GM12891 (cell line): ENCODE measurements around the gene TDP1.
"Not testable (repeated sequence)": the region's sequence is repeated elsewhere in the genome, so short reads cannot be mapped to it uniquely, and the experiment has no call there.

Experiments used
- PAX5 ChIP-seq: IDR thresholded peaks from 2 replicates; pipeline ENCODE4 v1.6.1; 2011; ENCODE audit warnings: low read length, moderate library complexity, mild to moderate bottlenecking; ENCODE audit not compliant: insufficient read depth, severe bottlenecking
- POLR2A ChIP-seq: IDR thresholded peaks from 2 replicates; pipeline ENCODE4 v1.6.1; 2011; ENCODE audit warnings: low read depth, low read length, control low read depth
- POLR2AphosphoS5 ChIP-seq: IDR thresholded peaks from 2 replicates; pipeline ENCODE4 v1.6.1; 2011; ENCODE audit warnings: low read depth, low read length, control low read depth
- SPI1 ChIP-seq: IDR thresholded peaks from 2 replicates; pipeline ENCODE4 v1.6.1; 2011; ENCODE audit warnings: low read depth, low read length, control low read depth
- TAF1 ChIP-seq: IDR thresholded peaks from 2 replicates; pipeline ENCODE4 v1.6.1; 2011; ENCODE audit warnings: low read depth, low read length, control low read depth

DNA sequence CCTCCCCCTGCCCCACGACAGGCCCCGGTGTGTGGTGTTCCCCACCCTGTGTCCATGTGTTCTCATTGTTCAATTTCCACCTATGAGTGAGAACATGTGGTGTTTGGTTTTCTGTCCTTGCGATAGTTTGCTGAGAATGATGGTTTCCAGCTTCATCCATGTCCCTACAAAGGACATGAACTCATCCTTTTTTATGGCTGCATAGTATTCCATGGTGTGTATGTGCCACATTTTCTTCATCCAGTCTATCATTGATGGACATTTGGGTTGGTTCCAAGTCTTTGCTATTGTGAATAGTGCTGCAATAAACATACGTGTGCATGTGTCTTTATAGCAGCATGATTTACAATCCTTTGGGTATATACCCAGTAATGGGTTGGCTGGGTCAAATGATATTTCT is 70.9 kb downstream of the TDP1 start:
- not testable (repeated sequence) for TF ChIP-seq POLR2A, POLR2AphosphoS5, TAF1, SPI1, PAX5
